Right atrium auricular region (tissue), 2 donors: ENCODE data around the gene ANXA4. TPM values are rescaled to one million over a fixed set of nuclear protein-coding genes. Genes with fewer than 3 reads are reported as not detected.

Experiments used
- DNase-seq: peaks from one replicate; pipeline ENCODE4 v3.0.0-alpha.2; 2019; ENCODE audit warnings: low spot score
- H3K27ac ChIP-seq, 2 donors: fragments of 200-600 bp; sonication (generic); 1 replicate in 1 of 2; 2 replicates in 1 of 2; pipeline ENCODE4 v1.5.1; 2016 to 2019
- H3K27me3 ChIP-seq, 2 donors: fragments of 200-600 bp; sonication (generic); one replicate each; pipeline versions ENCODE4 v1.5.1 to v1.6.0; 2017 to 2019
- H3K36me3 ChIP-seq: fragments of 200-600 bp; sonication (generic); one replicate; pipeline ENCODE4 v1.5.1; 2016
- H3K4me1 ChIP-seq, 2 donors: fragments of 200-600 bp; sonication (generic); one replicate each; pipeline versions ENCODE4 v1.5.1 to v1.6.0; 2017 to 2019
- H3K4me3 ChIP-seq, 2 donors: fragments of 200-600 bp; sonication (generic); 1 replicate in 1 of 2; 2 replicates in 1 of 2; pipeline ENCODE4 v1.5.1; 2017 to 2019; ENCODE audit warnings: mild to moderate bottlenecking in 1 of 2, moderate library complexity in 1 of 2
- H3K9me3 ChIP-seq, 2 donors: fragments of 200-600 bp; sonication (generic); one replicate each; pipeline ENCODE4 v1.5.1; 2019
- total RNA-seq, 2 donors: library from RNA; depleted of rRNA; stranded (reverse); fragments of >200 nt; gene quantifications; one replicate each; pipeline ENCODE4 v1.1.0, GENCODE V29; 2016
- TF ChIP-seq, protein P1 (sequence below), 2 donors: fragments of 200-600 bp; sonication (generic); IDR thresholded peaks; one replicate each; pipeline ENCODE4 v1.5.1; 2019; ENCODE audit warnings: antibody characterized with exemption in 2 of 2

ANXA4 gene
- total RNA-seq, 2 donors from 2014 or later: 12.7 to 25.9 TPM

DNA sequence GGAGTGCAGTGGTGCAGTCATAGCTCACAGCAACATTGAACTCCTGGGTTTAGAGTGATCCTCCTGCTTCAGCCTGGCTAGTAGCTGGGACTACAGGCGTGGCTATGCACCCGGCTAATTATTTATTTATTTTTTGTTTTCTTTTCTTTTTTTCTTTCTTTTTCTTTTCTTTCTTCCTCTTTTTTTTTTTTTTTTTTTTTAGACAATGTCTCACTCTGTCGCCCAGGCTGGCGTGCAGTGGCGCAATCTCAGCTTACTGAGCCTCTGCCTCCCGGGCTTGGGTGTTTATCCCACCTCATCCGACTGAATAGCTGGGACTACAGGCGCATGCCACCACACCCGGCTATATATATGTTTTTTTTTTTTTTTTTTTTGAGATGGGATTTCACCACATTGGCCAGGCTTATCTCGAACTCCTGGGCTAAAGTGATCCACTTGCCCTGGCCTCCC, 1.4 kb upstream of the ANXA4 start:
- Histone ChIP-seq H3K27me3 (no peaks in the 10 kb centered on the region), H3K4me3 (peak overlapping the region; percentile 84 to 96), H3K36me3 (no peaks in the 10 kb centered on the region), H3K4me1 (peaks cover 0 to 21% of the 10 kb centered on the region in 2 donors), H3K27ac (peak overlapping the region; percentile 95 to 97), H3K9me3 (no peaks in the 10 kb centered on the region)
- TF ChIP-seq, protein P1, sequence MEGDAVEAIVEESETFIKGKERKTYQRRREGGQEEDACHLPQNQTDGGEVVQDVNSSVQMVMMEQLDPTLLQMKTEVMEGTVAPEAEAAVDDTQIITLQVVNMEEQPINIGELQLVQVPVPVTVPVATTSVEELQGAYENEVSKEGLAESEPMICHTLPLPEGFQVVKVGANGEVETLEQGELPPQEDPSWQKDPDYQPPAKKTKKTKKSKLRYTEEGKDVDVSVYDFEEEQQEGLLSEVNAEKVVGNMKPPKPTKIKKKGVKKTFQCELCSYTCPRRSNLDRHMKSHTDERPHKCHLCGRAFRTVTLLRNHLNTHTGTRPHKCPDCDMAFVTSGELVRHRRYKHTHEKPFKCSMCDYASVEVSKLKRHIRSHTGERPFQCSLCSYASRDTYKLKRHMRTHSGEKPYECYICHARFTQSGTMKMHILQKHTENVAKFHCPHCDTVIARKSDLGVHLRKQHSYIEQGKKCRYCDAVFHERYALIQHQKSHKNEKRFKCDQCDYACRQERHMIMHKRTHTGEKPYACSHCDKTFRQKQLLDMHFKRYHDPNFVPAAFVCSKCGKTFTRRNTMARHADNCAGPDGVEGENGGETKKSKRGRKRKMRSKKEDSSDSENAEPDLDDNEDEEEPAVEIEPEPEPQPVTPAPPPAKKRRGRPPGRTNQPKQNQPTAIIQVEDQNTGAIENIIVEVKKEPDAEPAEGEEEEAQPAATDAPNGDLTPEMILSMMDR (IDR thresholded peaks at IDR 0.05): no peak
- DNase-seq: peak; percentile 63

GRCh38 chr2:69741229-69741574, 732 bp upstream of the ANXA4 start:
- Histone ChIP-seq H3K27ac (peak overlapping the region; percentile 95 to 97), H3K4me3 (peak overlapping the region; percentile 84 to 96), H3K27me3 (no peaks in the 10 kb centered on the region), H3K36me3 (no peaks in the 10 kb centered on the region), H3K4me1 (peaks cover 0 to 21% of the 10 kb centered on the region in 2 donors), H3K9me3 (no peaks in the 10 kb centered on the region)
- peak; percentile 80 for DNase-seq
- TF ChIP-seq, protein P1 (IDR thresholded peaks at IDR 0.05): peak in 1 of 2 donors; percentile 22

DNA sequence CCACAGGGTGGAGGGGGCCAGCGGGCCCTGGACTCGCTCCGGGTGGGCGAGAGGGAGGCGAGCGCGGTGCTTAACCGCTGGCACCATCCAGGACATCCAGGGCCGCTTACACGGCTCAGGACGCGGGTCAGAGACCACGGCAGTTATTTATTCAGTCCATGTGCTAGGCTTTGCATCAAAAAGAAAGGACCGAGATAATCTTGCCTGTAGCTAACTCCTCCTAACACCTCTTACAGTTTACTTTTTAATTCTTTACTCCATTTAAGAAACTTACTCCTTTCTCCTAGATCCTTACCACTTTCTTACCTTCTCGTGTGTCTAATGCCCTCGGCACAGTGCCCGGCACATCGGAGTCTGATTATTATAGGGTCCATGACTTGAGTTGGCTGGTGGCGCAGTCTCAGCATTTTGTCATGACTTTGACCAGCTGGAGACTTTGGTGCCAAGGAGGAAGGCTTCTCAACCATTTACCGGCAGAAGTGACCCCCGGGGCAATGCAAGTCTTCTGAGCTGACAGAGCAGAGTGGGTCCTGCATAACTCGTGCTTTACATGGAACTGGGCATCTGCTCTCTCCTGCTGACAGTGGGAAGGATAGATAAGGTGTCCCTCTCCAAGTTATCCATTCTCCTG, 503 bp downstream of the ANXA4 start:
- Histone ChIP-seq H3K4me1 (peaks cover 0 to 21% of the 10 kb centered on the region in 2 donors), H3K4me3 (peak overlapping the region; percentile 84 to 96), H3K27me3 (no peaks in the 10 kb centered on the region), H3K36me3 (no peaks in the 10 kb centered on the region), H3K27ac (peak overlapping the region; percentile 95 to 97), H3K9me3 (no peaks in the 10 kb centered on the region)
- DNase-seq: peak; percentile 64
- TF ChIP-seq, protein P1 (IDR thresholded peaks at IDR 0.05): no peak

DNA sequence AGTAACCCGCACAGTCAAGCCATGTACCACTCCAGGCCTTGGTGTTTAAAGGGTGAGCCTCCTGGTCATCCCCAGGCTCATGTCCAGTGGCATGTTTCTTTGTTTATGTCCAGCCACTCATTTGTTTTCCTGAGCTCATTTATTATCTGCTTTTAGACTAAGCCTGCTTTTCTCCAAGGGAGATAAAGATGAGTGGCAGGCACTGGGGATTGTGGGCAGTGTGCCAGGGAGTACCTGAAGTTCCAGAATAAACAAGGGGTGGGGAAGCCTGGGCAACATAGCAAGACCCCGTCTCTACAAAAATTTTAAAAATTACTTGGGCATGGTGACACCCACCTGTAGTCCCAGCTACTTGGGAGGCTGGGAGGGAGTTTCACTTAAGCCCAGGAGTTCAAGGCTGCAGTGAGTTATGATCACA, 1.9 kb downstream of the ANXA4 start:
- TF ChIP-seq, protein P1 (IDR thresholded peaks at IDR 0.05): no peak
- Histone ChIP-seq H3K9me3 (no peaks in the 10 kb centered on the region), H3K4me1 (peaks cover 0 to 21% of the 10 kb centered on the region in 2 donors), H3K4me3 (no peak overlapping the region), H3K27me3 (no peaks in the 10 kb centered on the region), H3K27ac (no peak overlapping the region), H3K36me3 (no peaks in the 10 kb centered on the region)
- DNase-seq: no peak

DNA sequence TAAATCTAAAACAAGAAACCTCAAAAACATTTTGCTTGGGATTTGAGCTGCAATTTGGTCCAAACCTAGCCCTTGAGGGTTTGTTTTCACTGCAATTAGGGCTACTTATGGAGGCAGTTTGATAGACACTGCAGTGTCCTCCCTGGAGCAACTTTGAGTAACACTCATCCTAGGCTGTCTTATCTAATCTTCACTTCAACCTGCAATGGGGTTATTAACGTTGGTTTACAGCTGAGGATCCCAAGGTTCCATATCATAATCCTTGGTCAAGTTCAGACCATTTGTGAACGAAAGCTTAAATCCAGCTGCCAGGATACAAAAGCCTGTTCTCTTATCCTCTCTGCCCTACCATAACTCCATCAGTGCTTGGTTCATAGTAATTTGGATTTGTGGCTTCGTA, 2.5 kb downstream of the ANXA4 start:
- no peak for DNase-seq
- Histone ChIP-seq H3K9me3 (no peaks in the 10 kb centered on the region), H3K27me3 (no peaks in the 10 kb centered on the region), H3K4me1 (peaks cover 0 to 21% of the 10 kb centered on the region in 2 donors), H3K27ac (no peak overlapping the region), H3K4me3 (no peak overlapping the region), H3K36me3 (no peaks in the 10 kb centered on the region)
- TF ChIP-seq, protein P1 (IDR thresholded peaks at IDR 0.05): no peak

- Histone ChIP-seq H3K36me3 (no peaks in the 10 kb centered on the region), H3K27me3 (no peaks in the 10 kb centered on the region), H3K4me3 (no peak overlapping the region), H3K4me1 (peaks cover 0 to 21% of the 10 kb centered on the region in 2 donors), H3K27ac (no peak overlapping the region), H3K9me3 (no peaks in the 10 kb centered on the region)
- DNase-seq: no peak
- TF ChIP-seq, protein P1 (IDR thresholded peaks at IDR 0.05): no peak
Measured at GRCh38 chr2:69745035-69745434, 3.1 kb downstream of the ANXA4 start.
